Measurements from ENCODE around the gene SLC5A8.

The SLC5A8 gene

GRCh38 chr12:101209319-101210302 is at the start of gene SLC5A8:
SLC5A8 (minus strand) TSS chr12:101210238; CDS start chr12:101209848, 390 bp downstream.
- DNase-seq: no peak

- no peak for DNase-seq
Observed at GRCh38 chr12:101257357-101257756, 47.3 kb upstream of the SLC5A8 start.

GRCh38 chr12:101256266-101256665 is 46.2 kb upstream of the SLC5A8 start:
- DNase-seq: no peak

GRCh38 chr12:101243616-101244015 is 33.6 kb upstream of the SLC5A8 start:
- DNase-seq: no peak

- no peak for DNase-seq
Observed at GRCh38 chr12:101243074-101243473, 33.0 kb upstream of the SLC5A8 start.

- DNase-seq: no peak
Observed at GRCh38 chr12:101238800-101239329, 28.8 kb upstream of the SLC5A8 start.

GRCh38 chr12:101238306-101238705 is 28.3 kb upstream of the SLC5A8 start:
- no peak for DNase-seq

GRCh38 chr12:101235686-101236085 is 25.6 kb upstream of the SLC5A8 start:
- DNase-seq: no peak

- DNase-seq: no peak
Observed at GRCh38 chr12:101231636-101232035, 21.6 kb upstream of the SLC5A8 start.

- no peak for DNase-seq
Observed at GRCh38 chr12:101230547-101230946, 20.5 kb upstream of the SLC5A8 start.

- no peak for DNase-seq
Observed at GRCh38 chr12:101229841-101230241, 19.8 kb upstream of the SLC5A8 start.

- no peak for DNase-seq
Observed at GRCh38 chr12:101221301-101221700, 11.3 kb upstream of the SLC5A8 start.

GRCh38 chr12:101216810-101217209 is 6.8 kb upstream of the SLC5A8 start:
- no peak for DNase-seq

GRCh38 chr12:101207086-101207780 is 2.8 kb downstream of the SLC5A8 start:
- no peak for DNase-seq

GRCh38 chr12:101204602-101205304 is 5.3 kb downstream of the SLC5A8 start:
- no peak for DNase-seq

- no peak for DNase-seq
Observed at GRCh38 chr12:101200824-101201223, 9.2 kb downstream of the SLC5A8 start.

GRCh38 chr12:101200145-101200544 is 9.9 kb downstream of the SLC5A8 start:
- DNase-seq: no peak

- DNase-seq: no peak
Observed at GRCh38 chr12:101186291-101186690, 23.7 kb downstream of the SLC5A8 start.

- no peak for DNase-seq
Observed at GRCh38 chr12:101181776-101182175, 28.3 kb downstream of the SLC5A8 start.

- DNase-seq: no peak
Observed at GRCh38 chr12:101174541-101174940, 35.5 kb downstream of the SLC5A8 start.

- no peak for DNase-seq
Observed at GRCh38 chr12:101173197-101173749, 36.8 kb downstream of the SLC5A8 start.

- no peak for DNase-seq
Observed at GRCh38 chr12:101172316-101172715, 37.7 kb downstream of the SLC5A8 start.

GRCh38 chr12:101168001-101168400 is 42.0 kb downstream of the SLC5A8 start:
- no peak for DNase-seq

Measured in NCI-H1105 (cell line).